HepG2 (cell line): ENCODE data around the gene FLYWCH1. TPM values are rescaled to one million over a fixed set of nuclear protein-coding genes. Genes with fewer than 3 reads are reported as not detected.

Experiments
- CHD4 ChIP-seq: fragments of 200-600 bp; sonication (generic); IDR thresholded peaks from 2 replicates; pipeline ENCODE4 v1.7.0; 2017; ENCODE audit warnings: mild to moderate bottlenecking, low read length, borderline replicate concordance
- ELK4 ChIP-seq: sonication (generic); formaldehyde crosslinking; IDR thresholded peaks from 2 replicates; pipeline ENCODE4 v1.9.0; 2021; ENCODE audit warnings: missing genetic modification reagents, borderline replicate concordance
- KAT7 ChIP-seq: IDR thresholded peaks from 2 replicates; pipeline ENCODE4 v1.6.1; 2018; ENCODE audit warnings: borderline replicate concordance, missing compliant biosample characterization
- PAXIP1 ChIP-seq: sonication (generic); formaldehyde crosslinking; conservative IDR thresholded peaks from 2 replicates; pipeline ENCODE4 v1.4.0; 2020; ENCODE audit warnings: mild to moderate bottlenecking, missing genetic modification reagents, moderate library complexity
- POLR2A ChIP-seq, 2 experiments: IDR thresholded peaks; 2 replicates each; pipeline ENCODE4 v1.6.1; 2011; ENCODE audit warnings: low read depth in 2 of 2, low read length in 2 of 2, mild to moderate bottlenecking in 1 of 2, moderate library complexity in 1 of 2; ENCODE audit not compliant: insufficient read depth in 1 of 2
- RFXAP ChIP-seq: sonication (generic); formaldehyde crosslinking; IDR thresholded peaks from 2 replicates; pipeline ENCODE4 v1.4.0; 2020; ENCODE audit warnings: missing genetic modification reagents, borderline replicate concordance
- RNF219 ChIP-seq: sonication (generic); formaldehyde crosslinking; IDR thresholded peaks from 2 replicates; pipeline ENCODE4 v1.5.0; 2020; ENCODE audit warnings: mild to moderate bottlenecking, missing genetic modification reagents
- SMARCC2 ChIP-seq: fragments of 450-650 bp; IDR thresholded peaks from 2 replicates; pipeline ENCODE4 v1.6.1; 2017; ENCODE audit warnings: antibody characterized with exemption, mild to moderate bottlenecking
- TAF15 ChIP-seq: fragments of 200-400 bp; formaldehyde crosslinking; IDR thresholded peaks from one replicate; pipeline ENCODE4 v1.6.1; 2018; ENCODE audit warnings: mild to moderate bottlenecking, low read depth, low read length; ENCODE audit not compliant: poor library complexity, severe bottlenecking
- THAP11 ChIP-seq: IDR thresholded peaks from 2 replicates; pipeline ENCODE4 v1.6.1; 2016; ENCODE audit warnings: missing biosample characterization, missing genetic modification reagents
- USF2 ChIP-seq, 2 experiments: sonication (generic) in 1 of 2; formaldehyde crosslinking in 1 of 2; IDR thresholded peaks; 2 replicates each; pipeline versions ENCODE4 v1.5.1 to v1.6.1; 2011 to 2020; ENCODE audit warnings: borderline replicate concordance in 1 of 2, low read depth in 1 of 2, low read length in 1 of 2, mild to moderate bottlenecking in 1 of 2, missing genetic modification reagents in 1 of 2, moderate library complexity in 1 of 2
- ZBTB1 ChIP-seq: sonication (generic); formaldehyde crosslinking; IDR thresholded peaks from 2 replicates; pipeline ENCODE4 v1.4.0; 2020; ENCODE audit warnings: missing genetic modification reagents, borderline replicate concordance
- ZBTB44 ChIP-seq: sonication (generic); formaldehyde crosslinking; IDR thresholded peaks from 2 replicates; pipeline ENCODE4 v1.4.0; 2020; ENCODE audit warnings: missing genetic modification reagents
- ZBTB7B ChIP-seq: sonication (generic); formaldehyde crosslinking; IDR thresholded peaks from 2 replicates; pipeline ENCODE4 v1.4.0; 2020; ENCODE audit warnings: missing genetic modification reagents
- ZKSCAN5 ChIP-seq: sonication (generic); formaldehyde crosslinking; IDR thresholded peaks from 2 replicates; pipeline ENCODE4 v1.5.1; 2020; ENCODE audit warnings: mild to moderate bottlenecking, missing genetic modification reagents
- ZNF180 ChIP-seq: sonication (generic); formaldehyde crosslinking; IDR thresholded peaks from 2 replicates; pipeline ENCODE4 v1.4.0; 2020; ENCODE audit warnings: low read depth, missing genetic modification reagents, borderline replicate concordance
- ZNF572 ChIP-seq: sonication (generic); formaldehyde crosslinking; IDR thresholded peaks from 2 replicates; pipeline ENCODE4 v1.5.1; 2020; ENCODE audit warnings: mild to moderate bottlenecking, missing genetic modification reagents
- polyA plus RNA-seq, 8 experiments: library from polyadenylated mRNA; depleted of rRNA in 3 of 8; stranded (reverse) in 7 of 8; unstranded in 1 of 8; fragments of >200 nt; fragmentation: Illumina TruSeq in 4 of 8; extraction: Trizol in 4 of 8; gene quantifications; 2 replicates each; pipeline versions ENCODE4 v1.2.1 to v1.2.3, GENCODE V29; 2011 to 2016; ENCODE audit warnings: low read depth in 4 of 8, missing spikeins in 1 of 8, mixed read lengths in 1 of 8; ENCODE audit not compliant: insufficient read depth in 1 of 8
- total RNA-seq, 5 experiments: library from RNA; depleted of rRNA; stranded (reverse); fragments of >200 nt; fragmentation: Illumina TruSeq; extraction: Trizol; gene quantifications; 2 replicates each; pipeline ENCODE4 v1.2.3, GENCODE V29; 2016; ENCODE audit warnings: low read depth in 1 of 5

Gene FLYWCH1
- total and polyA plus RNA-seq, 2 of the 13 experiments (the other 11 are each of a cell fraction or from before 2014, with no cell fraction given) = 7.3 to 12.4 TPM

- TF ChIP-seq ZBTB44 (CRISPR knock-in tag) (no peak; the same call in 1 of the 2 replicates), ZBTB1 (CRISPR knock-in tag) (no peak), CHD4 (no peak), PAXIP1 (CRISPR knock-in tag) (0 out of 2 replicates have a peak, but pooled peaks have one; percentile 1), ZNF180 (CRISPR knock-in tag) (no peak), SMARCC2 (no peak), POLR2A (IDR thresholded peaks at IDR 0.05; ENCODE audit: insufficient read depth in 1 of 2, low read depth in 2 of 2, low read length in 2 of 2) (peak; percentile 81 to 83), ZBTB7B (CRISPR knock-in tag) (no peak; the same call in none of the 2 replicates), RNF219 (CRISPR knock-in tag) (no peak), ELK4 (peak; percentile 67; the same call in 1 of the 2 replicates), RFXAP (CRISPR knock-in tag) (peak; percentile 76; the same call in 1 of the 2 replicates), THAP11 (CRISPR knock-in tag) (peak; percentile 89), USF2 (IDR thresholded peaks at IDR 0.05; ENCODE audit: low read depth, low read length) (no peak), USF2 (CRISPR knock-in tag; IDR thresholded peaks at IDR 0.05; ENCODE audit: borderline replicate concordance) (peak; percentile 34; the same call in 1 of the 2 replicates), ZKSCAN5 (CRISPR knock-in tag) (no peak), ZNF572 (no peak; the same call in 1 of the 2 replicates), KAT7 (peak; percentile 59; the same call in 1 of the 2 replicates), TAF15 (no peak)
Measured at GRCh38 chr16:2867987-2868789, 43.5 kb upstream of the FLYWCH1 start (continued).
